Activated CD4-positive, alpha-beta T cell treated with anti-CD3 and anti-CD28 coated beads for 4 hours (primary cell): ENCODE measurements around the gene ORC3.
"Not testable (repeated sequence)": the region's sequence is repeated elsewhere in the genome, so short reads cannot be mapped to it uniquely, and the experiment has no call there.

ENCODE experiments used
- DNase-seq, 2 donors: peaks; one replicate each; pipeline ENCODE4 v3.0.0-alpha.2; 2020

The ORC3 gene

DNA sequence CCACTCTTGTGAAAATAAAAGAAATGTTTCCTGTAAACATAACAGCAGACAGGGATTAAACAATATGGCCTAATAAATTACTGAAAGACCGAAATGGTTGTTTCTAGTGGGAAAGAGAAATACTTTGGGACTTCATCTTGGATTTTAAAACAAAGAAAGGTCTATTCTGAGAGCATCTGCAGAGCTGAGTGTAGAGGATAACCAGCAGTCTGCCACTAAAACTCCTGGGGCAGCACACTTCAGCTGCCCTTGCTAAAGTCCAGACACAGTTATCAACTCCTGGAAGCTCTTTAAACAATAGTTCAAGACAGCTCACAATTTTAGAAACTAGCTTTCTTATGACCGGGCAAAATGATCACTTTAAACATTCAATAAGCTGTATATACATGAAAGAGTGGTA is 73.5 kb downstream of the ORC3 start:
- DNase-seq: no peak

DNA sequence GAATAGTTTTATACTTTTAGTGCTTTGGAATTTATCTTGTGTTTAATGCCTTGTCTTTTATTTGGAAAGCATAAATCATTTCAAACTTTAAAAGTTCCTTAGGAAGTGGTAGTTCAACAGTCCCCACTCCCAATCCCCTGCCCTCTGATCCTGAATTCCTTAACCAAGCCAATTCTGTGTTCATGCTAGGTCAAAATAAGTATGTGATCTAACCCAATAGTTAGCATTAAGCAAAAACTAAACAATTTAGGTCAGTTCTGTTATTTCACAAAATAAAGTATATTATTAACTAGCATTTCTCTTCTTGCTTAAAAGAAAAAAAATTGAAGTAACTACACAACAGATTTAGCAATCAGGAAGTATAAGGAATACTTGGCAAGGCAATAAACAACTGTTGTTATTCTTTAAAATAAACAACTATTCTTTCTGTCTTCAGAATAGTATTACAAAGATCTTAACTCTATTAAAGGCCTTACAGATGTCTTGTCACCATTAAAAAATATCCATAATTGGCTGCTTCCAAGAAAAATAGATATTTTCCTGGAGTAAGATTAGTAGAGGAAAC is 75.1 kb downstream of the ORC3 start:
- no peak for DNase-seq

DNA sequence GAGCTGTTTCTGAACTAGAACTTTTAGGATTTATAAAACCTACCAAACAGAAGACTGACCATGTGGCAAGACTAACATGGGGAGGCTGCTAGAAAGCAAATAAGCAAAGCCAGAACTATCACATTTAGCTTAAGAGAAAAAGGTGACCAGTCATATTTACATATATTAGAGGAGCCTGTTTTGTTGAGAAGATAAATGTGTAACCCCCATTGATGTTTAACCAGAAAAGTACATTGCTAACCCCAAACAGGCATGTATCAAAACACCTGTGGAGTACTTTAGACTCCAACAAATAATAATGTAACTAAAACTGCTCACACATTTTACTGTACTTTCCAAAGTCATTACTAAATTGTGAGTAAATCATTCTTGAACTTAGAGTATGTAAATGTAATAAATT is 77.1 kb downstream of the ORC3 start:
- DNase-seq: no peak

DNA sequence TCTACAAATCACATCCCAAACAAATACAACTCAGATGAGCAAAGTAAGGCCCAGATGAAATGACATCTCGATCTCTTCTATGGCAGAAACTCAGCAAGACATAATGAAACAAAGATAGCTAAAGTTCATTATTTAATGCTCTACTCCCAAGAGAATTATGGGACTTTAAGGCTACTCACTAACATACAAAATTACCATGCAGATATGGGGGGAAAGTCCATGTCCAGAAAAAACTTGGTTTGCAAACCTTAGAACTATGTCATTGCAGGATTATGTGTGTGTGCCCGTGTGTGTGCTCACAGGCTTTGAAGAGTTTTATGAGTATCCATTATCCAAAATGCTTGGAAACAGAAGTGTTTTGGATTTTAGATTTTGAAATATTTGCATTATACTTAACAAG is 78.1 kb downstream of the ORC3 start:
- DNase-seq: no peak

DNA sequence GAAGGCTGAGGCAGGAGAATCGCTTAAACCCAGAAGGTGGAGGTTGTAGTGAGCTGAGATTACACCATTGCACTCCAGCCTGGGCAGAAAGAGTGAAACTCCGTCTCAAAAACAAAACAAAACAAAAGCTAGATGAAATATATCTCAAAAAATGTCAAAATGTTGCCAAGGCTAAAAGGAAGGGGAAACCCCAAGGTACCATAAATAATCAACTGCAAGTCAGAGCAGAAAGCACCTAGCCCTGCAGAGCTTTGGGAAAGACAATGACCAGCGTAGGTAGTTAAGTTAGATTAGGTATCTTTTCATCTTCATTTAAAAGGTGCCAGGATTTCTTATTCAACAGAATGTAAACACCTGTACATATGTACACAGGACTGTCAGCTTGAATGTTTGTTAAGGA is 79.1 kb downstream of the ORC3 start:
- no peak for DNase-seq

DNA sequence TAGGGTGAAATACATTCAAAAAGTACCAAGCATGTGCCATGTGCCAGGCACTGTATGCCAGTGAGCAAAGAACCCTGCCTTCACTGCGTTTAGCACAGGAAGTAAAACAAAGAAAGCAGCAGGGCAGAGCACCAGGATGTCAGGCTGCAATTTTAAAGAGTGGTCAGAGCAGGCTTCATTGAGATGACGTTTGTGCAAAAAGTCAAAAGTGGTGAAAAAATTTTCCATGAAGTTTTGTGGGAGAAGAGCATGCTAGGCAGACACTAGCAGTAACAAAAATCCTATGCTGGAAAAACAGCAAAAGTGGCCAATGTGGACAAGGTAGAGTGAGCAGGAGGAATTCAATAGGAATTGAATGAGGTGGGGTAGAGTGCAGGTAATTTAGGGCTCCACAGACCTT is 80.8 kb downstream of the ORC3 start:
- DNase-seq: no peak

DNA sequence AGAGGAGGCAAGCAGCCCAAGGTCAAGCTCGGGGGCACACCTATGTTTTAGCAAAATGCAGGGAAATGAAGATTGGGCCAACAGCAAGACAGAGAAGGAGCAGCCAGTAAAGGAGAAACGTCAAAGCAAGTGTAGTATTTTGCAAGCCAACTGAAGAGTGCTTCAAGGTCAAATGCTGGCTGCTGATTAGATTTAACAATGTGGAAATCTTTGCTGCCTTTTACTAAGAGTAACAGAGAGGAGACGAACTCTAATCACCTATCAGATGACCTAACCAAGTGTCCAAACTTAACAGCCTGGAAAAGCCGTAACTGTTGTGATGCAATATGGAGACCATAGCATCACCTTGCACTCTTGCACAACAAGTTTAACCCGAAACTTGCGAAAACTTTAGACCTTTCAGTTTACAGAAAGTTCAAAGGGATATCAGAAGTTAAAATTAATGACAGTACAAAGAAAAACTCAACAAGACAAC is 81.7 kb downstream of the ORC3 start:
- no peak for DNase-seq

DNA sequence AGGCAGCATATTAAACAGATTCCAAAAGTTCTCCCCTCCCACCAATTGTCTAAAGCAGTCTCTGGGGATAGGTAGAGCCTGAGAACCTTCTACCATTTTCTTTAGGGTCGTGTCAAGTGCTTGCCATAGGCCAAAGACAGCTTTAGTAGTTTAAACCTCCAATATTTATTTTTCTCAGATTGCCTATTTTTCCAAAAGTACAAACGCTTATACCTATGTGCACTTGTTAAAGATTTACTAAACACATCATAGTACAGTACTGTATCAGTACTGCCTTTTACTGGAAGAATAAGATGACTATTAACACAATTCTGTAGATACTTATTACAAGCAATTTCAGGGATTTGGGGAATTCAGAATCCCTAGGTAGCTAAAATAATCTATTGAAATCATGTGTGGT is 82.7 kb downstream of the ORC3 start:
- DNase-seq: no peak

DNA sequence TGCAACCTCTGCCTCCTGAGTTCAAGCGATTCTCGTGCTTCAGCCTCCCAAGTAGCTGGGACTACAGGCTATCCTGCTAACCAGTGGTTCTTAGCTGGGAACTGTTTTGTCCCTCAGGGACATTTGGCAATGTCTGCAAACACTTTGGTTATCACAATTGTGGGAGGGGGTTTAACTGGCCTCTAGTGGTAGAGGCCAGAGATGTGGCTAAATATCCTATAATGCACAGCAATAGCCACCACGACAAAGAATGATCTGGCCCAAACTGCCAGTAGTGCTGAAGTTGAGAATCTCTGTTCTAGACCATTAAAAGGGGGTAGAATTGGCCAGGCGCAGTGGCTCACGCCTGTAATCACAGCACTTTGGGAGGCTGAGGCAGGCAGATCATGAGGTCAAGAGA is 83.3 kb downstream of the ORC3 start:
- DNase-seq: no peak

DNA sequence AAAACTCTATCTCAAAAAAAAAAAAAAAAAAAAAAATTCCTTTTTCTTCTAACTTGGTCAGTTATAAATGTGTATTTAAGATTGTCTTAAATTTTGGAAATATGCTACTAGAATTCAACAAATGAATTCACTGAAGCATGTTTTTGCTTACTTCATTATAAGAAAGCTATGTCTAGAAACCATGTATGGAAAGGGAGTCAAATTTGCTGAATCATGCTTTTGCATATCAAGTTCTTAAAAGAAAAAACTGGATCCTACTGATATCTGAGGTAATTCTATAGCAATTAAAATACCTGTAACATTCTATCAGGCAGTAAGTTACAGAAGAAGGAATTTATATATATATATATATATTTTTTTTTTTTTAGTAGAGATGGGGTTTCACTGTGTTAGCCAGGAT is 84.4 kb downstream of the ORC3 start:
- no peak for DNase-seq

DNA sequence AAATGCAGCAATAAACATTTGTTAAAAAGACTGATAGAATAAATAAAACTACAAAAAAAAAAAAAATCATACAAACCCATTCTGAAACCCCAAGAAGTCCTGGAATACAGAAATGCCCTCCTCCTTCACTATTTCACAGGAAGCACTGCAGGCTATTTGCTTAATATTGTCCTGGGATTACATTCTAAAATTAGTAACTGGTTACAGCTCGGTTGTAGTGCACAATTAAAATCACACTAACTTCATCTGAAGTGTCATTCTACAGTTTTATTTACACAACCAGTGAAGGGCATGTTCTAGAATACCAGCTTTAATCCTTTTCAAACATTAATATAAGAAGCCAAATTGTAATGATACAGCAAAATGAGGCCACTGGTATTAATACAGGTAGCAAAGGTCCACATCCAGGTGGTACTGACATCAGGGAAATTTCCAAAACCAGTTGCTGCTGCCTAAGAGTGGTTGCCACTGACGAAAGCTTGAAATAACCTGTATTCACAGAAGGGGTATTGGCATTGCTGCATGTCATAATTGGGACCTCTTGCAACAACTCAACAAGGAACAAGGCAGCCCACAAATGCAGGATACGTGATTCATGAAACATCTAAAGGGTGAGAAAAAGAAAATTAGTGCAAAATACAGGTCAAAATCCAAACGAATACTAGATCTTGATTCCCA is 85.2 kb downstream of the ORC3 start:
- no peak for DNase-seq

DNA sequence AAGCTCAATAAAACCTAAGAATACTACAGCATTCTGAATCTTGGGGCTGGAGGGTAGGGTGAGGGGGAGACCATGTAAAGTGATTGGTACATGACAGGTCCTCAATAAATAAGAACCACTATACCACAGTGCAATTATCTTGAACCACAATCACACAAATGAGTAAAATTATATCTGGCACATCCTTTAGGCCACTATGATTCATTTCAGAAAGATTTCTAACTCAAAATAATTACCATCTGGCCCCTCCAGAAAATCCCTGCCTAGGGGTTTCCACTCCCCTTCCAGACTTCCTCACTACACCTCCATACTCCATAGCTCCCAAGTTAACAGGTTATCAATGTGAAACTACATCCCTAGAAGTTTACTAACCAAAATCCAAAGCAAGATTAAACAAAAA is 92.4 kb downstream of the ORC3 start:
- DNase-seq: no peak

DNA sequence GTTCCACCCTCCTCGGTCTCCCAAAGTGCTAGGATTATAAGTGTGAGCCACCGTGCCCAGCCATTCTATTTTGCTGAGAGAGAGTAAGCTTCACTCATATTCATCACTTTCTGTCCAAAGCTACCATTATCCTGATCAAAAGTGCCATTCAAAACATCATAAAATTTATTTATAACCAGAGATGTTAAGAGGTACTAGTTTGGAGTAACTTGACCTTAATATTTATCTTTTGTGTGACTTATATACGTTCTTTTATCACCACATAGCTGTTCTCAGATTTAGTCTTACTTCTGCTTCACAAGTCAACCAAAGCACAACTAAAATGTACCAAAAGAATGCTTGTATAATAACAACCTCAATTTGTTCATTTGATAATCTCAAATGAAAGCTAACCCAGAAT is 94.0 kb downstream of the ORC3 start:
- DNase-seq: no peak

DNA sequence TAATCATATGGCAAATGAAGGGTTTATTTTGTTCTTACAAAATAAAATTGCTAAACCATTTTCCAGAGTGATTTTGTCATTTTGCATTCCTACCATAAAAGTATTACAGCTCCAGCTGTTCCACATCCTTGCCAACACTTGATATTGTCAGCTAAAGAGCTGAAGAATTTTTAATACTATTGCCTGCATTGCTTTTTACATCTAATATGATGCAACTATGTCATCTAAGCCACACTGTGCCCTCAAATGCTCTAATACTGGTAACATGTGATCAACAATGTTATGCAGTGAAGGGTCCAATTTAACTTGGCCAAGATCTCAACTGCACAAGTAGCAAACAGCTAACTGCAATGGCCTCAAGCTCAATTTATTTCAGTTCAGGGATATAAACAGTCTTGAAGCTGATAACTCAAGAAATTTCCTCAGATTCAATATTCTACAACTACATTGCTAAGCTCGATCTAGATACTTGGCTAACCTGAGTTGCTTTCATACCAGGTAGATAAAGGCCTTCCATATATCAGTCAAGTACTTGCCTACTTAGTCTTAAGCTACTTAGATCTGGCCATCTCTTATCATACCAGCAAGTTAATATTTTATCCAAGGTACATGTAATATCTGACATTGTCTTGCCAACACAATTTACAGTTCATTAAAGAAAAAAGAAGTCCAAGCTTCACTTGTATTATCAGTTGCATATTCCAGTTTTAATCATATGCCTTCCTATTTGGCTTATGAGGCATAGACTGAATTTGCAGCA is 95.1 kb downstream of the ORC3 start:
- DNase-seq: no peak

DNA sequence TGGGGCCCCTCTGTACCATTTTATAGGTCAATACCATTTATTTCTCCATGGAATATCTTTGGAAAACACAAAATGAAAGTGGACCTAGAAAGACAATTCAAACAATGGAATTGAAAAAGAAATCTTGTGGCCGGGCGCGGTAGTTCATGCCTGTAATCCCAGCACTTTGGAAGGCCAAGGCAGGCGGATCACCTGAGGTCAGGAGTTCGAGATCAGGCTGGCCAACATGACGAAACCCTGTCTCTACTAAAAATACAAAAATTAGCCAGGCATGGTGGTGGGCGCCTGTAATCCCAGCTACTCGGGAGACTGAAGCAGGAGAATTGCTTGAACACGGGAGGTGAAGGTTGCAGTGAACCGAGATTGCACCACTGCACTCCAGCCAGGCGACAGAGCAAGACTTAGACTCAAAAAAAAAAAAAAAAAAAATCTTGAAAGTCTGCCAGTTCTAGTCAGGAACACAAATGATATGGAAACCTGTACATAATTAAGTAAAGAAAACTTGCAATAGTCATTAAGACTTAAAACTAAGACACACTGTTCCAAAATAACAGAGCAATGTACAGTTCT is 96.8 kb downstream of the ORC3 start:
- not testable (repeated sequence) for DNase-seq

DNA sequence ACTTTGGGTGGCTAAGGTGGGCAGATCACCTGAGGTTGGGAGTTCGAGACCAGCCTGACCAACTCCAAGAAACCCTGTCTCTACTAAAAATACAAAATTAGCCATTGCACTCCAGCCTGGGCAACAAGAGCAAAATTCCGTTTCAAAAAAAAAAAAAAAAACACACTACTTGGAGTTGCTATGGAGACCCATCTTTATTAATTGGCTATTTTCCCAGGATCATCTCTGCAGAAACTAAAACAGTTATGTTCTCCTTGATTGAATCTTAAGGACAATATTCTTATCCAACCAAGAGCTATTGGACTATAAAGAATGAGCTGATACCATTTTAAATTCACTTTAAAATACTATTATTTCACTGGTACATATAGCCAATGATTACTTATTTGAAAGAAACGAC is 97.4 kb downstream of the ORC3 start:
- DNase-seq: no peak

DNA sequence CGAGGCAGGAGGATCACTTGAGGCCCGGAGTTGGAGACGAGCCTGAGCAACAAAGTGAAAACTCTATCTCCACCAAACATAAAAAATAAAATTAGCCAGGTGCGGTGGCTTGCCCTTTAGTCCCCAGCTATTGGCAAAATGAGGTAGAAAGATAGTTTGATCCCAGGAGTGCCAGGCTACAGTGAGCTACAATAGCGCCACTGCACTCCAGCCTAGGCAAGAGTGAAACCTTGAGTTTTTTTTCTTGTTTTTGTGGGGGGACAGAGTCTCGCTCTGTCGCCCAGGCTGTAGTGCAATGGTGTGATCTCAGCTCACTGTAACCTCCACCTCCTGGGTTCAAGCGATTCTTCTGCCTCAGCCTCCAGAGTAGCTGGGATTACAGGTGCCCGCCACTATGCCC is 98.0 kb downstream of the ORC3 start:
- not testable (repeated sequence) for DNase-seq

DNA sequence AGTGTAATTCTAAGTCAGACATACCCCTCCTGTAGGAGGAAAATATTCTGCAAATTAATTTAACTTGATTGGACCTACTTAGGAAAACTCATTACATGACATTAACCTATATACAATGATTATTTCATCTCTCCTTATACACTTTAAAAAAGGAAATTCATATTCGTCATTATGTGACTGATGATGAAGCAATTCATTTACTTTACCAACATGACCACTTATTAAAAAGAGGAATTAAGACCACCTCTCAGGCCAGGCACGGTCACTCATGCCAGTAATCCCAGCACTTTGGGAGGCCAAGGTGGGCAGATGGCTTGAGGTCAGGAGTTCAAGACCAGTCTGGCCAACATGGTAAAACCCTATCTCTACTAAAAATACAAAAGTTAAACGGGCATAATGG is 100.5 kb downstream of the ORC3 start:
- DNase-seq: no peak

DNA sequence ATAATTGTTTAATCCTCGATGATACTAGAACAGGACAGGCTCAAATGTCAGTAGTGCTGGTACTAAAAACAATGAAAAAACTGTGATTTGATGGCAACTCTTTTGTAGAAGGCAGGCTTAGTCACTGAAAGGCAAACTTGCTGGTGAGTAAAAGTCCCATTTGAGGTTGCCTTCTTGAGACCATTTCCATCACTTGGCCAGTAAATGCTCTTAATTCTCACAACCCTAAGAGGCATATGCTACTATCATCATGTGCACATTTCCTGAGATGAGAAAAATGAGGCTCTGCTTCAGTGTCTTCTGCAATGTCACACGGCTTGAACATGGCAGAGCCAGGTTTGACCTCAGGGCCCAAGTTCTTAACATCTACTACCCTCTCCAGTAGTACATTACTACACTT is 102.2 kb downstream of the ORC3 start:
- no peak for DNase-seq

DNA sequence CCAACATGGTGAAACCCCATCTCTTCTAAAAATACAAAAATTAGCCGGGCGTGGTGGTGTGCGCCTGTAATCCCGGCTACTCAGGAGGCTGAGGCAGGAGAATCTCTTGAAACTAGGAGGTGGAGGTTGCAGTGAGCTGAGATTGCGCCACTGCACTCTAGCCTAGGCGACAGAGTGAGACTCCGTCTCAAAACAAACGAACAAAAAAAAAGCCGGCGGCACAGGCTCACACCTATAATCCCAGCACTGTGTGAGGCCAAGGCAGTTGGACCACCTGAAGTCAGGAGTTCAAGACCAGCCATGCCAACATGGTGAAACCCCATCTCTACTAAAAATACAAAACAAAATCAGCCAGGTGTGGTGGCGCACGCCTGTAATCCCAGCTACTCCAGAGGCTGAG is 106.9 kb downstream of the ORC3 start:
- not testable (repeated sequence) for DNase-seq

DNA sequence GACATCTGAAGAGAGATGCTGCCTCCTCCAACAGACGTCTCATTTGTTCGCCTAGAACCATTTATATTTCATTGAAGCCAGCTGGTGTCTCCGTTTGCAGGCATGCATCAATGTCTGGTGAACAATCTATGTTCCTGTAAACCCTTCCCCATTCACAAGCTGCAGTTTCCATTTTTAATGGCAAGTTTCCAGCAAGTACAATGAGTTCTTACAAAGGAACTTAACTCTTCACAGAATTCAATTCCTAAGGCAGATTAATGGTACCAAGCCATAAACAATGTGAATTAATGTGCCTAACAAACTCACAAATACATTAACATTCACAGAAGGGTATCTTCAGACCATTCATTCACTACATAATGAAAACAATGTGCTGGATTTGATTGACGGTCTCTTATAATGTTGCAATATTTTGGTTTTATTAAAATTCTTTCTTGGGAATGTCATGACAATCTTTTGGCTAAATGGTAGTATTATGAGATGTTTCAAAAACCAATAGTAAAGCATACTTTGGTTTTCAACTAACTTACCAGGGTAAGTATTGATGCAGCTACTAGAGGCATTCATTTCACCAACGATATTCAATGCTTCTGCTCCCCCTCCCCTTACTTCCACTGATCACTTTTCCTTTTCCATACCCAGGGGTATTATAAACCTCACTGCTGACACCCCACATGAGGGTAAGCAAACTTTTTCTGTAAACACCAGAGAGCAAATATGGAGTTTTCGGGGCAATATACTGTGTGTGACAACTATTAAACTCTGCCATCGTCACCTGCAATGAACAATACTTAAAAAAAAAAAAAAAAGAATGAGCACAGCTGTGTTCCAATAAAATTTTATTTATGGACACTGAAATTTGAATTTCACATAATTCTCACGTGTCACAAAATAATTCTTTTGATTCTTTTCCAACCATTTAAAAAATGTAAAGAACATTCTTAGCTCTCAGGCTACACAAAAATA is 107.9 kb downstream of the ORC3 start:
- no peak for DNase-seq

DNA sequence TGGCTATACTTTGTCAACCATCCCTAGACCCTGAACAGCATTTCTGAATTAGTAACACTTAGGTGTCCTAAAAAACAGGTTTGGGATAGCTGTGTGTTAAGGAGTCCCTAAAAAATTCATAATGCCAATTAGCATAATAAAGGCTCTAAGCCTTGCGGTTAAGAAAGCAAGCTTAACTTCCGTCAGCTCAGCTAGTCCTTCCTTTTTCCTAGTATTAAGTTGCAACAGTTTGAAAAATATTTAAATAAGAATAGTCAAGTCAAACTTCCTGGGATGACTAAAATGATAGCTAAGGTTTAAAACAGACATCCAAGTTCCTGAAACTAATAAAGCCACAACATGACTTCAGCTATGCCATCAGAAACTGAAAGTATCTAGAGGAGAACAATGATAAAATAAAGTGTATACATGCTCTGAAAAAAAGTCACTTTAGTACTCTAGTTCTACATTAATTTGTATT is 108.6 kb downstream of the ORC3 start:
- no peak for DNase-seq

DNA sequence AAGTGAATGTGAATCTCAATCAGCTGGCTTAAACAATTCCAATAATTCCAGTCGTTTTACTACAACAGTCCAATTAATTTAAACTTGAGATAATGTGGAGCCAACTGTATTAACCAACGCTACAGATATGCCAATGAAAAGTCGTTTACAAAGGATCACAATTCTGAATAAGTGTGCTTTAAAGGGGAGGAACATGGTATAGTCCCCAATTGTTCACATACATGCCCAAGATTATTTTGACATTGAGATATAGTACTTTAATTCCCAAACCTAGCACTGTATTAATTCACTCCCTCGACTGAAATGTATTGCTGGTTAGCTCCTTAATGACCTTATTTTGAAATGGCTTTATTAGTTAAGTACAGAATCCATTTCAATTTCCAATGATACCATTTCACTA is 109.6 kb downstream of the ORC3 start:
- DNase-seq: no peak
